Smooth muscle cell (in vitro differentiated cells): Measurements from ENCODE around the gene PFKFB2. TPM values are rescaled to one million over a fixed set of nuclear protein-coding genes. Genes with fewer than 3 reads are reported as not detected.

Source experiments
- DNase-seq: peaks from one replicate; lab custom pipeline; 2025; ENCODE audit not compliant: unreplicated experiment; lab: John Stamatoyannopoulos, UW
- H2AFZ ChIP-seq: fragments of 200-600 bp; sonication (generic); 2 replicates; pipeline ENCODE4 v1.6.0; 2016; ENCODE audit warnings: antibody characterized with exemption, low read depth, mild to moderate bottlenecking
- H3F3A ChIP-seq: fragments of 200-600 bp; sonication (generic); 2 replicates; pipeline ENCODE4 v1.6.0; 2017; ENCODE audit warnings: antibody characterized with exemption, low read depth
- H3K27ac ChIP-seq: fragments of 200-600 bp; sonication (generic); 2 replicates; pipeline ENCODE4 v1.5.1; 2016; ENCODE audit warnings: low read depth, mild to moderate bottlenecking
- H3K27me3 ChIP-seq: fragments of 200-600 bp; sonication (generic); 2 replicates; pipeline ENCODE4 v1.6.1; 2016; ENCODE audit warnings: low read depth, mild to moderate bottlenecking
- H3K36me3 ChIP-seq: fragments of 200-600 bp; sonication (generic); 2 replicates; pipeline ENCODE4 v1.5.1; 2016; ENCODE audit warnings: low read depth
- H3K4me1 ChIP-seq: fragments of 200-600 bp; sonication (generic); 2 replicates; pipeline ENCODE4 v1.5.1; 2016; ENCODE audit warnings: low read depth
- H3K4me2 ChIP-seq: fragments of 200-600 bp; sonication (generic); 2 replicates; pipeline ENCODE4 v1.6.0; 2016; ENCODE audit warnings: mild to moderate bottlenecking
- H3K4me3 ChIP-seq: fragments of 200-600 bp; sonication (generic); 2 replicates; pipeline ENCODE4 v1.5.1; 2016; ENCODE audit warnings: mild to moderate bottlenecking
- H3K79me2 ChIP-seq: fragments of 200-600 bp; sonication (generic); 2 replicates; pipeline ENCODE4 v1.6.0; 2016; ENCODE audit warnings: low read depth, mild to moderate bottlenecking
- H3K9ac ChIP-seq: fragments of 200-600 bp; sonication (generic); 2 replicates; pipeline ENCODE4 v1.6.0; 2016; ENCODE audit warnings: low read depth
- H3K9me3 ChIP-seq: fragments of 200-600 bp; sonication (generic); replicated peaks from 2 replicates; pipeline ENCODE4 v1.5.1; 2016; ENCODE audit warnings: low read depth
- H4K20me1 ChIP-seq: fragments of 200-600 bp; sonication (generic); 2 replicates; pipeline ENCODE4 v1.6.0; 2016; ENCODE audit warnings: low read depth
- CTCF ChIP-seq: fragments of 200-600 bp; sonication (generic); IDR thresholded peaks from 2 replicates; pipeline ENCODE4 v1.5.1; 2017; ENCODE audit warnings: borderline replicate concordance, mild to moderate bottlenecking, antibody characterized with exemption; ENCODE audit not compliant: insufficient read depth, poor library complexity, severe bottlenecking
- WGBS: methylation state at CpG from one replicate; pipeline ENCODE4 v1.1.7; 2016; ENCODE audit warnings: low lambda C conversion rate; 5-methylcytosine and 5-hydroxymethylcytosine counted together
- polyA plus RNA-seq: library from polyadenylated mRNA; unstranded; fragments of >200 nt; fragmentation: Nextera tagmentation; extraction: Ambion mirVana; gene quantifications from 2 replicates; pipeline ENCODE4 v1.2.1, GENCODE V29; 2016
- total RNA-seq: library from RNA; depleted of rRNA; stranded (reverse); fragments of >200 nt; gene quantifications from 2 replicates; pipeline ENCODE4 v1.2.3, GENCODE V29; 2014

The PFKFB2 gene
- total and polyA plus RNA-seq, 2 experiments from 2014 or later: 5.0 to 9.8 TPM

DNA sequence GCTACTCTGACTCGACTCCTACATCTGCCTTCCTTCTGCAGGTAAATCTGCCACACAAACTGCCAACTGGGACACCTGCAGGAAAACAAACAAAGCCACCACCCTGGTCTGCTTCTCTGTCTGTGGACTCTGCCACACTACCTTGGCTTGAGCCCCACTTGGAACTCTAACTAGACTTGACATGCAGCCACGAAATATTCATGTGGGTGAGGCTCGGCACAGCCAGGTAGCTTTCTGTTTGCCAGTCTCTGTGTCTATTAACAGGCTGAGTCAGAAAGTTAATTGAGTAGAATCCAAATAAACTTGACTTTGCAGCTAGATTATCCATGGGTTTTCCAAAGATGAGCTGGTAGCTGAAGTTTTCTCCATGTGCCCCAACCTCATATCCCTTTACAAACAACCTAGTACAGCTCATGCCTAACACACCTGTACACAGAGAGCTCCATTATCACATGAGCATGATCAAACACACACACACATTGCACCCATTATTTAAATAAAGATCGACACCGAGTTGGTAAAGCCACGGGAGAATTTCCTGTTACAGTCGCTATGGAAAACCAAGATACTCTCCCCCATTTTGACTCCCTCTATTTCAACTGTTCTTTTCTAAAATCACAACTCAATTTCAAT is 21.3 kb upstream of the PFKFB2 start:
- Histone ChIP-seq H3K9ac (peak overlapping the region; percentile 2), H3K79me2 (no peaks in the 10 kb centered on the region), H3K4me3 (peak overlapping the region; percentile 41), H2AFZ (no peak overlapping the region), H4K20me1 (no peaks in the 10 kb centered on the region), H3K36me3 (no peaks in the 10 kb centered on the region), H3F3A (no peaks in the 10 kb centered on the region), H3K27ac (peak overlapping the region; percentile 68), H3K4me1 (peaks cover 12% of the 10 kb centered on the region), H3K9me3 (no peaks in the 10 kb centered on the region), H3K27me3 (no peaks in the 10 kb centered on the region), H3K4me2 (peak overlapping the region; percentile 55)
- WGBS: 82% methylated on average over 7 of the region's 7 CpGs
- DNase-seq: no peak
- TF ChIP-seq CTCF: no peak

DNA sequence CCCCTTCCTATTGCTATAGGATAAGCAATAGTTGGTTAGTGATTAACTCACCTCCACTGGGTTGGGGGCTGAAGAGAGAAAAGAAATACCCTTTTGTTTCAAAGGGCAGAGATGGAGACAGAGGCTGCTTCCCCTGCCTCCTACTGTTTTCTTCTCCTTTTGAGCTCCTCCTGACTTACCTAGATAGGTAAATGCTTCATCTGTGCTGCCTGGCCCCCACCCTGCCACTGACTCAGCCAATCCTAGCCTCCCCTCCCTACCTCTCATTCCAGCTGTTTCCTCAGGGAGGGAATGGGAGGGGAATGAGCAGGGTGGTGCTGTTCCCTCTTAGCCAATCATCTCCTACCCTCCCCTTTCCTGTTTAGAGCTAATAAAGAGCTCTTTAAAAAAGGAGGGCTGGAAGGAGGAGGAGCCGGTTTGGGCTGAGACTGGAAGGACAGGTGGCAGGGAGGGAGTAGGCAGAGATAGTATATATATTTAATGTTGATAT is 20.5 kb upstream of the PFKFB2 start, which contains the start of gene C1orf116:
Gene C1orf116 (minus strand): TSS at position 229 of the 490 bp plus-strand sequence. CDS start 5,158 bp downstream, outside the sequence.
- no peak for DNase-seq
- Histone ChIP-seq H3K4me2 (peak within 1 kb of the TSS; percentile 55), H4K20me1 (no peaks in the 10 kb centered on the region), H3K4me1 (peaks cover 9% of the 10 kb centered on the region), H3K9me3 (no peaks in the 10 kb centered on the region), H2AFZ (no peak within 1 kb of the TSS), H3K4me3 (peak within 1 kb of the TSS; percentile 41), H3K27me3 (no peaks in the 10 kb centered on the region), H3K9ac (peak within 1 kb of the TSS; percentile 2), H3K36me3 (no peaks in the 10 kb centered on the region), H3F3A (no peaks in the 10 kb centered on the region), H3K27ac (peak within 1 kb of the TSS; percentile 68), H3K79me2 (no peaks in the 10 kb centered on the region)
- TF ChIP-seq CTCF: no peak
- 24% methylated on average over 1 of the region's 1 CpG for WGBS

DNA sequence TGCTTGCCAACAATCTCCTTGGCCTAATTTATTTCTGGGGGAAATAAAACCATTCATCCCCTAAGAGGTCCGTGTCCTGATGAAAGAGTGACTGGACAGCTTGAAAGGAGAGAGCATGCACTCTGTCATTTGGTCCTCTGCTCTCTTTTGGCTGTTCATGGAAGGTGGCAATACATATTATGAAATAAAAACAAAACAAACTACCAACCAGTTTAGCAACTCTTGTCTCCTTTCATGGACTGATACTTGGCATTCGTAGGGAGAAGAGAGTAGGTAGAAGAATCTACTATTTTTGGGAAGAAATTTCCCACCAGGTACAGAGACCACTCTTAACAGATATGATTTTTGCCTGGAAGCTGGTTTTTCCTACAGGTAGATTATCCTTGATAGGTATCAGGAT is 19.8 kb upstream of the PFKFB2 start:
- Histone ChIP-seq H3K4me2 (no peak overlapping the region), H3K79me2 (no peaks in the 10 kb centered on the region), H3K4me1 (peaks cover 9% of the 10 kb centered on the region), H3K36me3 (no peaks in the 10 kb centered on the region), H3K9ac (no peak overlapping the region), H3K27ac (peak overlapping the region; percentile 68), H3K27me3 (no peaks in the 10 kb centered on the region), H3K4me3 (peak overlapping the region; percentile 41), H2AFZ (no peak overlapping the region), H3K9me3 (no peaks in the 10 kb centered on the region), H3F3A (no peaks in the 10 kb centered on the region), H4K20me1 (no peaks in the 10 kb centered on the region)
- TF ChIP-seq CTCF: no peak
- DNase-seq: no peak
- WGBS: 72% methylated on average over 2 of the region's 2 CpGs

DNA sequence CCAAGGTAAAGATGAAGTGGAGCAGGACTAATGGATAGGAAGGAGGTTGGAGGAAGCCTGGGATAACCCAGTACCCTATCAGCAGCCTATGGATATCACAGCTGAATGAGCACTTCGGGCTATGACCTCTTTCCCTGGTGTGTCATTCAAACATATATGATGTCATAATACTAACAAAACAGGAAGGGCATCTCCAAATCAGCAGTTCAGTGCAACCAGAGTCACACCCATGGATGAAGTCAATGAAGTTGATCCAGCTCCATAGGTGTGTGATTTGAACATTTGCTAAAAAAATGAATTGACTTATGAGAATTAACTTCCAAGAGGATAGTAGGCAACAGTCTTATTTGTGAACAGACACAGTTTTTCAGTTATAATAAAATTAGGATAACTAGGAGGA is 18.9 kb upstream of the PFKFB2 start:
- Histone ChIP-seq H3K79me2 (no peaks in the 10 kb centered on the region), H3K4me3 (no peak overlapping the region), H4K20me1 (no peaks in the 10 kb centered on the region), H3K27ac (peak overlapping the region; percentile 89), H3K27me3 (no peaks in the 10 kb centered on the region), H3K4me2 (peak overlapping the region; percentile 33), H3K9ac (no peak overlapping the region), H3K9me3 (no peaks in the 10 kb centered on the region), H3K4me1 (peaks cover 9% of the 10 kb centered on the region), H3K36me3 (no peaks in the 10 kb centered on the region), H3F3A (no peaks in the 10 kb centered on the region), H2AFZ (no peak overlapping the region)
- no peak for DNase-seq
- WGBS: 80% methylated on average over 1 of the region's 1 CpG
- no peak for TF ChIP-seq CTCF
